Nephron (organoid): ENCODE measurements around the gene ARID3B.

Experiments used
- H3K27ac Mint-ChIP-seq, 3 experiments: 2 replicates each; pipeline ENCODE4 v1.8.0; 2020; ENCODE audit warnings: mixed read lengths in 3 of 3, mild to moderate bottlenecking in 2 of 3, moderate library complexity in 1 of 3
- H3K27me3 Mint-ChIP-seq: 2 replicates; pipeline ENCODE4 v1.8.0; 2021; ENCODE audit warnings: low read depth, mild to moderate bottlenecking, moderate library complexity, mixed read lengths
- H3K36me3 Mint-ChIP-seq: 2 replicates; pipeline ENCODE4 v1.8.0; 2020; ENCODE audit warnings: low read depth, mixed read lengths
- H3K4me1 Mint-ChIP-seq: 2 replicates; pipeline ENCODE4 v1.8.0; 2020; ENCODE audit warnings: mixed read lengths
- H3K4me3 Mint-ChIP-seq, 3 experiments: 2 replicates each; pipeline ENCODE4 v1.8.0; 2020; ENCODE audit warnings: mild to moderate bottlenecking in 3 of 3, mixed read lengths in 3 of 3, moderate library complexity in 2 of 3
- H3K9me3 Mint-ChIP-seq: 2 replicates; pipeline ENCODE4 v1.8.0; 2020; ENCODE audit warnings: mixed read lengths
- CTCF ChIP-seq, 3 experiments: fragments of 200-600 bp; sonication (generic); IDR thresholded peaks; one replicate each; pipeline ENCODE4 v1.5.0; 2021; ENCODE audit warnings: antibody characterized with exemption in 3 of 3; ENCODE audit not compliant: unreplicated experiment in 3 of 3

Gene ARID3B

DNA sequence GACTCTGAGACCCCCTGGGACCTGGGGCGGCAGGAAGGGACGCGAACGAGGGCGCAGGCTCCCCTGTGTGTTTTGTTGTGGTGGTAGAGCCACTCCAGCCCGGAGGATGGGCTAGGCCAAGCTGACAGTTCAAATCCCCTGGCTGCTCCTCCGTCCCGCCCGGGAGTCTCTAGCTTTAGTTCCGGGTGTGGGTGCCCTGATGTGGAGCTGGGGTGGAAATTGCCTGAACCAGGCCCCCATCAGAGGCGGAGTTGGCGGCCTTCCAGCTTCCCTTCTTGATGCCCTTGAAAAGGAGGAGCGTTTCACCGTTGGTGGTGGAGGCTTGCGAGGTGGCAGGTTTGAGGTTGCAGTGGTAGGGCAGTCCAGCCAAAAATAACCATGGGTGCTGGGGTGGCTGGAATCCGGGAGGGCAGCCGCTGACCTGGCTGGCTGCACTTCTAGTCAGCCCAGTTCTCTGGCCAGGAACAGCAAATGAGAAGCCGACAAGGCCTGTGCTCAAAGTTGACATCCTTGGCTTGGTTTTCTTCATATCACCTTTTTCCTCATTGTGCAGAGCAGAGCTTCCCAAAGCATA, 75.4 kb downstream of the ARID3B start:
- no peak for TF ChIP-seq CTCF (IDR thresholded peaks at IDR 0.05; ENCODE audit: unreplicated experiment in 3 of 3)
- H3K36me3 Mint-ChIP-seq: peaks cover 21% of the 10 kb centered on the region
- no peaks in the 10 kb centered on the region for H3K9me3 Mint-ChIP-seq
- H3K4me1 Mint-ChIP-seq: peaks cover 17% of the 10 kb centered on the region
- H3K27me3 Mint-ChIP-seq: no peaks in the 10 kb centered on the region
- peak overlapping the region; percentile 77 to 96 (median 92) for H3K27ac Mint-ChIP-seq
- H3K4me3 Mint-ChIP-seq: peak overlapping the region; percentile 92 to 97 (median 93)

- peaks cover 17% of the 10 kb centered on the region for H3K4me1 Mint-ChIP-seq
- peak overlapping the region; percentile 92 to 97 (median 93) for H3K4me3 Mint-ChIP-seq
- peaks cover 26% of the 10 kb centered on the region for H3K36me3 Mint-ChIP-seq
- H3K27ac Mint-ChIP-seq: peak overlapping the region; percentile 77 to 96 (median 92)
- TF ChIP-seq CTCF (IDR thresholded peaks at IDR 0.05; ENCODE audit: unreplicated experiment in 3 of 3): no peak
- H3K27me3 Mint-ChIP-seq: no peaks in the 10 kb centered on the region
- H3K9me3 Mint-ChIP-seq: no peaks in the 10 kb centered on the region
Measured at GRCh38 chr15:74616996-74617395, 76.0 kb downstream of the ARID3B start.

DNA sequence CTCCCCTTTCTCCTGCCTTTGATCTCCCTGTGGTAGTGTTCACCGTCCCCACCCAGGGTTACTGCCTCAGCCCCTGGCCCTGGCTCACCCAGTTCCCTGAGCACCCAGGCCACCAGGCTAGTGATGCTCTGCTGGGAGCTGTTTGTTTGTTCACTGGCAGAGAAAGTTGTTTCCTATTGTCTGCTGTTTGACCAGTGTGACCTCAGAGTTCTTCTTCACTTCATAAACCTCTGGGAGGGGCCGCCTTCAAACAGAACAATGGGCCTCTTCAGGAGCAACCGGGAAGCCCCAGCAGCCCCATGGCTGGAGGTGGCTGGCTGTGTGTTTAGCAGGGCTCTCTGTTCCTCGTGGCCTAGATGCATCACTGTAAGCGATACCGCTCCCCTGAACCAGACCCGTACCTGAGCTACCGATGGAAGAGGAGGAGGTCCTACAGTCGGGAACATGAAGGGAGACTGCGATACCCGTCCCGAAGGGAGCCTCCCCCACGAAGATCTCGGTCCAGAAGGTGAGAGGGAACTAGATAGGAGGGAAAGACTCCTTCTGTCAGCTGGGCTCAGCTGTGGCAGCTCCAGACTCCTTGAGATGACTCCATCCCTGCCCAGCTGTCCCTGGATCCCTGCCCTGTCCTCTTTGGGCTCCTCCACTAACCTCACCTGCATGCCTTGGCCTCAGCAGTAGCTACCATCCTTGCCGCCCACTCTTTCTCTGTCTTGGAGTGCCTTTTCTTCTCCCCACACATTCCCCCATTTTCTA, 78.0 kb downstream of the ARID3B start:
- Mint-ChIP-seq H3K4me3 (peak overlapping the region; percentile 56 to 97 (median 60)), H3K27ac (peak overlapping the region in 2 of 3 experiments; percentile 36 to 61), H3K27me3 (no peaks in the 10 kb centered on the region), H3K36me3 (peaks cover 43% of the 10 kb centered on the region), H3K9me3 (no peaks in the 10 kb centered on the region), H3K4me1 (peaks cover 17% of the 10 kb centered on the region)
- no peak for TF ChIP-seq CTCF (IDR thresholded peaks at IDR 0.05; ENCODE audit: unreplicated experiment in 3 of 3)

DNA sequence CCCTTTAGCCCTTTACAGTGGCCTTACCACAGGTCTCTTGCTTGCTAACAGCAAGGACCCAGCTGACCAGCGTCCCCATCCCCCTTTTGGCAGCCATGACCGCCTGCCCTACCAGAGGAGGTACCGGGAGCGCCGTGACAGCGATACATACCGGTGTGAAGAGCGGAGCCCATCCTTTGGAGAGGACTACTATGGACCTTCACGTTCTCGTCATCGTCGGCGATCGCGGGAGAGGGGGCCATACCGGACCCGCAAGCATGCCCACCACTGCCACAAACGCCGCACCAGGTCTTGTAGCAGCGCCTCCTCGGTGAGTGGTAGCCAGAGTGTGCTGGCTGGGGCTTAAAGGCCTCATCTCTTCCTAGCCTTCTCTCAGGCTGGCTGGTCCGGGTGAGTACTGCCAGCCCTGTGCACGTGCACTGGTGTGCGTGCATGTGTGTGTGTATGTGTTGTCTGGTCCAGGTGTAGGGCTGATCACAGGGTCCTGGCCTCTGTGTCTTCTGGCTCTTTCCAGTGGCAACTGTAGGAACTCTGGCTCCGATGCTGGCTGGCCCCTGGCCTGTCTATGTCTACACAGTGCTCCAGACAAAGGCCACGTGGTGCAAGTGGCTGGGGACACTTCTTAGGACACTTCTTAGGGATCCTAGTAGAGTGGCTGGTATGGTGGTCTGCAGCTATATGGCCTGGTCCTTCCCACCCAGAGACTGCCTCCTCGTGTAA, 79.1 kb downstream of the ARID3B start:
- H3K27me3 Mint-ChIP-seq: no peaks in the 10 kb centered on the region
- H3K27ac Mint-ChIP-seq: no peak overlapping the region

More for the DNA sequence above, 79.1 kb downstream of the ARID3B start:
- Mint-ChIP-seq H3K9me3 (no peaks in the 10 kb centered on the region), H3K4me3 (peak overlapping the region in 2 of 3 experiments; percentile 60 to 63), H3K4me1 (peaks cover 17% of the 10 kb centered on the region), H3K36me3 (peaks cover 54% of the 10 kb centered on the region)
- no peak for TF ChIP-seq CTCF (IDR thresholded peaks at IDR 0.05; ENCODE audit: unreplicated experiment in 3 of 3)
